CD4-positive, alpha-beta memory T cell (primary cell): ENCODE data around the gene DEDD. TPM values are rescaled to one million over a fixed set of nuclear protein-coding genes. Genes with fewer than 3 reads are reported as not detected.

ENCODE experiments used
- CTCF ChIA-PET: fragments of 350-600 bp; sonication (Branson Sonifier 250); formaldehyde crosslinking; loops from one replicate; lab custom pipeline; 2021; ENCODE audit warnings: inconsistent platforms; ENCODE audit not compliant: partially characterized antibody; lab: Charles Lee
- POLR2A ChIA-PET: fragments of 350-600 bp; sonication (Branson Sonifier 250); formaldehyde crosslinking; loops from one replicate; lab custom pipeline; 2021; ENCODE audit not compliant: partially characterized antibody; lab: Charles Lee
- DNase-seq, 5 donors: peaks; one replicate each; pipeline versions ENCODE4 v3.0.0 to v3.0.0-alpha.2; 2020 to 2022; ENCODE audit warnings: mixed read lengths in 1 of 5
- H3K27ac ChIP-seq: one replicate; pipeline ENCODE4 v1.7.0; 2013; ENCODE audit warnings: low read depth, low read length
- H3K27me3 ChIP-seq: 2 replicates; pipeline ENCODE4 v1.7.0; 2013; ENCODE audit warnings: mild to moderate bottlenecking, low read length, moderate library complexity; ENCODE audit not compliant: insufficient read depth
- H3K36me3 ChIP-seq: 2 replicates; pipeline ENCODE4 v1.7.0; 2013; ENCODE audit warnings: mild to moderate bottlenecking, low read length, moderate library complexity; ENCODE audit not compliant: insufficient read depth
- H3K4me1 ChIP-seq: 2 replicates; pipeline ENCODE4 v1.7.0; 2013; ENCODE audit warnings: mild to moderate bottlenecking, low read length, moderate library complexity; ENCODE audit not compliant: insufficient read depth
- H3K4me3 ChIP-seq, 2 donors: one replicate each; pipeline ENCODE4 v1.7.0; 2013; ENCODE audit warnings: low read length in 2 of 2, mild to moderate bottlenecking in 1 of 2
- H3K9me3 ChIP-seq, 2 donors: one replicate each; pipeline ENCODE4 v1.7.0; 2013; ENCODE audit warnings: low read length in 2 of 2, control low read depth in 1 of 2; ENCODE audit not compliant: control insufficient read depth in 1 of 2
- H3K27ac Mint-ChIP-seq, 7 donors: one replicate each; pipeline ENCODE4 v1.8.0; 2020 to 2021; ENCODE audit warnings: mixed read lengths in 7 of 7, mild to moderate bottlenecking in 6 of 7, inconsistent platforms in 3 of 7, moderate library complexity in 3 of 7
- H3K27me3 Mint-ChIP-seq, 2 donors: one replicate each; pipeline ENCODE4 v1.8.0; 2020 to 2021; ENCODE audit warnings: mixed read lengths in 2 of 2
- H3K36me3 Mint-ChIP-seq, 2 donors: one replicate each; pipeline ENCODE4 v1.8.0; 2020 to 2021; ENCODE audit warnings: mixed read lengths in 2 of 2, inconsistent platforms in 1 of 2, mild to moderate bottlenecking in 1 of 2
- H3K4me1 Mint-ChIP-seq, 4 donors: one replicate each; pipeline ENCODE4 v1.8.0; 2020 to 2021; ENCODE audit warnings: mixed read lengths in 4 of 4, mild to moderate bottlenecking in 1 of 4
- H3K4me3 Mint-ChIP-seq, 8 donors: one replicate each; pipeline ENCODE4 v1.8.0; 2020 to 2021; ENCODE audit warnings: mixed read lengths in 8 of 8, mild to moderate bottlenecking in 7 of 8, moderate library complexity in 6 of 8, inconsistent platforms in 3 of 8
- H3K9me3 Mint-ChIP-seq, 8 donors: one replicate each; pipeline ENCODE4 v1.8.0; 2020 to 2021; ENCODE audit warnings: mixed read lengths in 8 of 8, mild to moderate bottlenecking in 5 of 8, inconsistent platforms in 3 of 8, moderate library complexity in 1 of 8
- intact Hi-C: fragments of 100-400 bp; cut with micrococcal nuclease; formaldehyde crosslinking; loops from one replicate; pipeline ENCODE4 v1.15.1; 2023
- polyA plus RNA-seq, 2 donors: library from polyadenylated mRNA; unstranded; fragments of 300-500 nt; fragmentation: Illumina TruSeq; gene quantifications; one replicate each; pipeline ENCODE4 v1.2.3, GENCODE V29; 2021
- total RNA-seq, 2 experiments: library from RNA; stranded (reverse); gene quantifications; one replicate each; pipeline ENCODE4 v1.2.3, GENCODE V29; 2021

The DEDD gene
- total and polyA plus RNA-seq, 4 experiments from 2014 or later: 39.1 to 42.0 (median 41.1) TPM

DNA sequence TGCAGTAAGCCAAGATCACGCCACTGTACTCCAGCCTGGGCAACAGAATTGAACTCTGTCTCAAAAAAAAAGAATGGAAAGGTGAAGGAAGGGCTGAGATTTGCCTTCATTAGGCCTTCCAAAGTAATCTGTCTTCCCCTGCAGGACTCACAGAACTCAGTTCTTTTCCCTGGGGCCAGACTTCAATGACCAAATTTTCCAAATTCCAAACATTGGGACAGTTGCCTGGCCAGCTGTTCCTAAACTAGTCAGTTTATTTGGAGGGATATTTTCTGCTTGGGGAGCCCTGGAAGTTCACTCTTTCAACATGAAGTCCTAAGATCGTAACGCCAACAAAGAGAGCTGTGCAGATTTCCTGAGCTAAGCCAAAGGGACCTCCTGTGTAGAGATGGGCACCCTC, 5.4 kb upstream of the DEDD start:
- POLR2A ChIA-PET: interaction anchor here (2.1 kb wide), 1 partner anchor 16 kb away, joined by 9 read pairs; the partner anchor contains the start of gene UFC1
- no peaks in the 10 kb centered on the region for H3K9me3 ChIP-seq
- intact Hi-C loops: loop anchor here (5.0 kb wide), 1 partner anchor 96 kb away; no protein-coding TSS in a partner anchor
- H3K4me3 ChIP-seq: no peak overlapping the region
- no peaks in the 10 kb centered on the region for H3K36me3 ChIP-seq
- Mint-ChIP-seq H3K27ac (peak overlapping the region in 1 of 7 donors; percentile 37), H3K9me3 (no peaks in the 10 kb centered on the region), H3K4me1 (peaks cover 0 to 4% (median 2%) of the 10 kb centered on the region in 4 donors), H3K27me3 (no peaks in the 10 kb centered on the region), H3K36me3 (no peaks in the 10 kb centered on the region), H3K4me3 (no peak overlapping the region)
- no peaks in the 10 kb centered on the region for H3K27me3 ChIP-seq
- no peak for DNase-seq
- CTCF ChIA-PET: interaction anchor here (1.0 to 7.9 kb wide), 11 partner anchors 14 to 186 kb away, joined by 3 to 68 read pairs (median 5); partner anchors contain the start of genes ARHGAP30, KLHDC9, PPOX and TOMM40L
- H3K27ac ChIP-seq: no peak overlapping the region
- peaks cover 7% of the 10 kb centered on the region for H3K4me1 ChIP-seq

DNA sequence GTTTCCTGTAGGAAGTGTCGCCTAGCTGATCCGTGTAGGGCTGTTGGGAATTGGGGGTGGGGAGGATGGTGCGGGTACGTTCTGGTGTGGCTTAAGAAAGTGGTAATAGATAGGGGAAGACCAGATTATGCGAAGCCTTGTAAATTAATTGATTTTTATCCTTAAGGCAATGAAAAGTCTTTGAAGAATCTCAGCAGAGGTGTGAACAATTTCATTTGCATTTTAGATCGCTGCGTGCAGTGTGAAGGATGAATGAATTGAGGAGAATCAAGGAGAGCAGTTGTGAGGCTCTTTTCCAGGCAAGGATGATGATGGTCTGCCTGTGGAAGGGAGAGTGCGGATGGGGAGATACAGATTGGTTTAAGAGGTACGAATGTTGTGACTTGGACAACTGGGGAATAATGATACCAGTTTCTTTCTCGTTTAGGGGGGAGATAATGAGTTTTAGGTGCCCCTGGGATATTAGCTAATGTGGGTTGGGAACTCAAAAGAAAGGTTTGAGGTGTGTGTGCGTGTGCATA, 813 bp upstream of the DEDD start:
- Mint-ChIP-seq H3K4me1 (peaks cover 25 to 36% (median 34%) of the 10 kb centered on the region in 4 donors), H3K9me3 (no peaks in the 10 kb centered on the region), H3K36me3 (peaks cover 3 to 19% of the 10 kb centered on the region in 2 donors), H3K27me3 (no peaks in the 10 kb centered on the region), H3K27ac (no peak overlapping the region), H3K4me3 (no peak overlapping the region)
- intact Hi-C loops: no loop called here
- CTCF ChIA-PET: interaction anchor here (0.6 to 2.3 kb wide), 11 partner anchors 10 to 179 kb away, joined by 3 to 8 read pairs (median 4); partner anchors contain the start of genes ARHGAP30, KLHDC9, PPOX and TOMM40L
- Histone ChIP-seq H3K4me1 (peaks cover 45% of the 10 kb centered on the region), H3K27me3 (no peaks in the 10 kb centered on the region), H3K36me3 (peaks cover 14% of the 10 kb centered on the region), H3K27ac (peak overlapping the region; percentile 95), H3K9me3 (no peaks in the 10 kb centered on the region), H3K4me3 (peak overlapping the region; percentile 80 to 100)
- DNase-seq: no peak
- POLR2A ChIA-PET: interaction anchor here (0.7 to 6.4 kb wide), 31 partner anchors 7 to 338 kb away, joined by 3 to 47 read pairs (median 5); partner anchors contain the start of genes ARHGAP30, F11R, KLHDC9 and LY9

DNA sequence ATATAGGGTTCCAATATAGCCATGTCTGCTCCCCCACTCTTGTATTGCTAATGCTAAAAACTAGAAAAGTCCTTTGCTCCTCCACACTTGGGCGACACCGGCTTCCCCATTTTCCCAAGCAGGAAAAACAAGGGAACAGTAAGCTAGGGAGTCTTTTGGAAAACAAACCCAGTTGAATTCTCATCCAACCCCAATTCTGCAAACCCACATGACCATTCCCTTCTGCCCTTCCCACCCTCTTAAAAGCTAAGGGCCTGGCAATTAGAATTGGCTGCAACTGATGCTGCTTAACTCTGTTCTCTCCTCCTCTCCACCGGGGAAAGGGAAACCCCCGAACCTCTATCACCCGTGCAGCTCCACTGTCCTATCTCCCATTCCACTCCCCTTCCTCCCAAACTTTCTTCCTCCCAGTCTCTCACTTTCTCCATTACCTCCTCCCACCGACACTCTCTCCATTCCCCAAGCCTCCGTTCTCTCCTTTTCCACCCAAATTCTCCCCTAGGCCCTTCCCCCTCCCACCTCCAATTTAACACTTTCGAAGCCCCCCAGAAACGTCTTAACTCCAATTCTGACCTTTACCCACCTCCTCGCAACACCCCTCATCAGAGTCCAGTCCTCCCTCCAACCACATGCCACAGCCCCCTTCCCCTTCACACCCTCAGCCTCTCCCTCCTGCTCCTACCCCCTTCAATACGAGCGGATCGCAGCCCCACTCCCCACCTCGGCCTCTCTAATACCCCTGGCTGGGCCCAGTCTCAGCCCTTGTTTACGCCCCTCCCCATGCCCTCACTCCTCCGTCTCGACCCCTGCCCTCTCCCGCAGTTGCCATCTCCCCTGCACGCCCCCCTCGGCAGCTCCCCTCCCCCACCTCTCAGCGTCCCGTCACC, 701 bp downstream of the DEDD start:
- Mint-ChIP-seq H3K4me3 (peak overlapping the region in 1 of 8 donors; percentile 91), H3K27me3 (no peaks in the 10 kb centered on the region), H3K9me3 (no peaks in the 10 kb centered on the region), H3K4me1 (peaks cover 32 to 51% (median 47%) of the 10 kb centered on the region in 4 donors), H3K36me3 (peaks cover 17 to 34% of the 10 kb centered on the region in 2 donors), H3K27ac (peak overlapping the region in 3 of 7 donors; percentile 91 to 99 (median 95))
- POLR2A ChIA-PET: interaction anchor here (0.6 to 6.4 kb wide), 25 partner anchors 9 to 336 kb away, joined by 3 to 47 read pairs (median 5); partner anchors contain the start of genes ARHGAP30, KLHDC9, LY9 and NDUFS2
- Histone ChIP-seq H3K27me3 (no peaks in the 10 kb centered on the region), H3K4me3 (peak overlapping the region; percentile 78 to 100), H3K27ac (peak overlapping the region; percentile 95), H3K36me3 (peaks cover 28% of the 10 kb centered on the region), H3K9me3 (no peaks in the 10 kb centered on the region), H3K4me1 (peaks cover 54% of the 10 kb centered on the region)
- intact Hi-C loops: loop anchor here (1.0 kb wide), 4 partner anchors 13 to 94 kb away; partner anchors contain the start of genes NIT1, PFDN2, PPOX and UFC1
- DNase-seq: peak in 1 of 5 donors; percentile 54
- CTCF ChIA-PET: interaction anchor here (1.0 to 2.3 kb wide), 7 partner anchors 10 to 178 kb away, joined by 3 to 8 read pairs (median 4); partner anchors contain the start of genes ARHGAP30, PPOX and TOMM40L

DNA sequence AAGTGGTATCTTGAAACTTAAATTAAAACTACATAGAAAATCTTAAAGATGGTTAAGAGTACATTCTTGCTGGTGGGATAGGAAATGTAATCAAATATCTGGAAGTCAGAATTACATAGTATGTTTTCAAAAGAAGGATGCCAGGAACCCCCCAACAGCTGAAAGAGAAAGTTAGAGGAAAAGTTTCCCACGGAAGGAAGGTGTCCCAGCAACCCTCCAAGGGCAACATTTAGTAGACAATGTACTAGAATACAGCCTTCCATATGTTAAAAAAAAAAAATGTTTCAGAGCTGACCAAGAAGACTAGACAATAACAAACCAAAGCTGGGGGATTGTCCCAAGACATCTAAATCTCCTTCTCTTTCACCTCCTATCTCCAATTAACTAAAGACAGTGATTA, 2.2 kb downstream of the DEDD start:
- peak overlapping the region in 3 of 8 donors; percentile 23 to 41 (median 34) for H3K4me3 Mint-ChIP-seq
- POLR2A ChIA-PET: interaction anchor here (0.6 to 6.4 kb wide), 3 partner anchors 8 to 51 kb away, joined by 3 to 47 read pairs (median 6); partner anchors contain the start of genes NIT1 and PFDN2
- peaks cover 26 to 43% of the 10 kb centered on the region in 2 donors for H3K36me3 Mint-ChIP-seq
- CTCF ChIA-PET: interaction anchor here (1.1 kb wide), 1 partner anchor 31 kb away, joined by 3 read pairs; no protein-coding TSS in a partner anchor
- Histone ChIP-seq H3K27me3 (no peaks in the 10 kb centered on the region), H3K9me3 (no peaks in the 10 kb centered on the region), H3K36me3 (peaks cover 37% of the 10 kb centered on the region), H3K4me3 (no peak overlapping the region), H3K27ac (peak overlapping the region; percentile 7), H3K4me1 (peaks cover 54% of the 10 kb centered on the region)
- no peaks in the 10 kb centered on the region for H3K27me3 Mint-ChIP-seq
- DNase-seq: no peak
- intact Hi-C loops: no loop called here
- H3K27ac Mint-ChIP-seq: peak overlapping the region in 5 of 7 donors; percentile 64 to 99 (median 91)
- H3K4me1 Mint-ChIP-seq: peaks cover 39 to 57% (median 53%) of the 10 kb centered on the region in 4 donors
- no peaks in the 10 kb centered on the region for H3K9me3 Mint-ChIP-seq

DNA sequence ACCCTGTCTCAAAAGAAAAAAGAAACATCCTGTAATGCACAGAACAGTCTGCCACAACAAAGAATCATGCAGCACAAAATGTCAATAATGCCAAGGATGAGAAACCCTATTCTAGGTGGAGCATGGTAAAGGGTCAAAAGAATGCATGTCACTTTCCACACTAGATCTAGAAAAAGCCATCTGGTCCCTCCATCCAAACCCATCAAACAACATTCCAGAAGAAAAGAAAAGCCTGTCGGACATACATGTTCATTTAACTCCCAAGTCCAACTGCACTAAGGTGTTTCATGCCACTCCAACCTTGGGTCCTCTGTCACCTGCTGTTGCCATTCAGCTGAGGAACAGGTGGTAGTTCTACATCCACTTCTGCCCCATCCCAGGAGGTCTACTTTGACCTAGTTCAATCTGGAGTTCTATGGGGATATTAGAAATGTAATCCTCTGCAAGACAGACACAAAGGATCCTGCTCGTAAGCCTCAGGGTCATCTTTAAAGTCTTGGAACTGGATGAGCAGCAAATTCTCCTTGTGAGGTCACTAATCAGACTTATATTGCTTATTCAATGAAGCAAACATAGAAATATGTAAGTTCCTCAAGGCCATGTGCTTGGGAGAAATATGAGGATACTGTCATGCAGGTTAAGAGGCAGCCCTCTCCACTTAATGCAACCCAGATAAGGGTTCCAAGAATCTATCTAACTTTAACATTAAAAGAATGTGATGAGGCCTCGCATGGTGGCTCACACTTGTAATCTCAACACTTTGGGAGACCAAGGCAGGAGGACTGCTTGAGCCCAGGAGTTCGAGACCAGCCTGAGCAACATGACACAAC, 3.7 kb downstream of the DEDD start:
- peaks cover 53% of the 10 kb centered on the region for H3K4me1 ChIP-seq
- no peak overlapping the region for H3K4me3 ChIP-seq
- ChIA-PET CTCF (interaction anchor here (0.7 to 1.0 kb wide), 2 partner anchors 31 to 43 kb away, joined by 3 read pairs; no protein-coding TSS in a partner anchor), POLR2A (interaction anchor here (6.4 kb wide), 1 partner anchor 11 kb away, joined by 47 read pairs; the partner anchor contains the start of genes NIT1 and PFDN2)
- peaks cover 49% of the 10 kb centered on the region for H3K36me3 ChIP-seq
- no peak for DNase-seq
- H3K9me3 ChIP-seq: no peaks in the 10 kb centered on the region
- H3K27ac Mint-ChIP-seq: peak overlapping the region in 5 of 7 donors; percentile 1 to 48 (median 37)
- intact Hi-C loops: no loop called here
- no peak overlapping the region for H3K27ac ChIP-seq
- no peaks in the 10 kb centered on the region for H3K27me3 Mint-ChIP-seq
- H3K36me3 Mint-ChIP-seq: peaks cover 26 to 57% of the 10 kb centered on the region in 2 donors
- H3K27me3 ChIP-seq: no peaks in the 10 kb centered on the region
- peaks cover 40 to 54% (median 53%) of the 10 kb centered on the region in 4 donors for H3K4me1 Mint-ChIP-seq
- peak overlapping the region in 3 of 8 donors; percentile 4 to 17 (median 9) for H3K4me3 Mint-ChIP-seq
- H3K9me3 Mint-ChIP-seq: no peaks in the 10 kb centered on the region

DNA sequence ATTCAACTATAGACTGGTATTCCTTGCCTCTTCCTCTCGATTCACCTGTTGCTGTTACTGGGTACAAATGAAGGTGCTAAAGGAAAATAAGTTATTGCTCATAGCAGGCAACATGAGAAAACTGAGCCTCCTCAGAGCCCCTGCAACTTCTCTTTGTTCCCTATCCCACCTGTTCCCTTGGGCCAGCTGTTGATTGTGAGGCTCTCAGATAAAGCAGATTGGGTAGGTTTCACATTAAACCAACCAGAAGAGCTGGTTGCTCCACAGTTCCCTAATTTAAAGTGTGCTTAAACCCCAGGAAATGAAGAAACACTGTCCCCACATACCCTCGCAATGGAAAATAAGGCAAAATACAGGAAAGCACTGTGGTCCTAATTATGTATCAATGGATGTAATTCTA, 4.8 kb downstream of the DEDD start:
- Histone ChIP-seq H3K4me3 (no peak overlapping the region), H3K27ac (no peak overlapping the region), H3K27me3 (no peaks in the 10 kb centered on the region), H3K4me1 (peaks cover 47% of the 10 kb centered on the region), H3K9me3 (no peaks in the 10 kb centered on the region), H3K36me3 (peaks cover 58% of the 10 kb centered on the region)
- Mint-ChIP-seq H3K9me3 (no peaks in the 10 kb centered on the region), H3K4me3 (no peak overlapping the region), H3K4me1 (peaks cover 42 to 54% (median 53%) of the 10 kb centered on the region in 4 donors), H3K27me3 (no peaks in the 10 kb centered on the region), H3K36me3 (peaks cover 32 to 67% of the 10 kb centered on the region in 2 donors), H3K27ac (peak overlapping the region in 4 of 7 donors; percentile 31 to 65 (median 38))
- no peak for DNase-seq
- intact Hi-C loops: no loop called here
- POLR2A ChIA-PET: interaction anchor here (0.6 to 1.7 kb wide), 5 partner anchors 10 to 59 kb away, joined by 3 to 5 read pairs (median 4); partner anchors contain the start of genes B4GALT3 and UFC1
- CTCF ChIA-PET: interaction anchor here (0.9 to 1.3 kb wide), 4 partner anchors 13 to 88 kb away, joined by 3 to 5 read pairs (median 3); no protein-coding TSS in a partner anchor
